Brain microvascular endothelial cell (primary cell): ENCODE measurements around the gene AKNA.
"Not testable (repeated sequence)": the region's sequence is repeated elsewhere in the genome, so short reads cannot be mapped to it uniquely, and the experiment has no call there.

Experiments
- DNase-seq: peaks from one replicate; pipeline ENCODE4 v3.0.0-alpha.2; 2020
- H3K27ac ChIP-seq: fragments of 250-450 bp; sonication (Bioruptor Pico); 2 replicates; pipeline ENCODE4 v1.5.1; 2020; ENCODE audit warnings: mild to moderate bottlenecking, moderate library complexity
- H3K27me3 ChIP-seq: fragments of 250-450 bp; sonication (Bioruptor Pico); replicated peaks from 2 replicates; pipeline ENCODE4 v1.5.1; 2020; ENCODE audit warnings: mild to moderate bottlenecking
- H3K36me3 ChIP-seq: fragments of 250-450 bp; sonication (Bioruptor Pico); replicated peaks from 2 replicates; pipeline ENCODE4 v1.5.1; 2020; ENCODE audit warnings: mild to moderate bottlenecking
- H3K4me3 ChIP-seq: 2 replicates; pipeline ENCODE4 v1.5.1; 2011; ENCODE audit warnings: low read depth, mild to moderate bottlenecking, control low read depth, low read length, moderate library complexity
- CTCF ChIP-seq: IDR thresholded peaks from 2 replicates; pipeline ENCODE4 v1.5.1; 2011; ENCODE audit warnings: low read depth, mild to moderate bottlenecking, moderate library complexity, low read length, control low read depth, inconsistent platforms; ENCODE audit errors: missing control alignments
- in situ Hi-C: cut with HindIII; loops from 2 replicates; pipeline ENCODE4 v1.10.0; 2017; ENCODE audit warnings: low sequenced_read_pairs, low pct_ligation_motif_present

Gene AKNA

GRCh38 chr9:114336157-114336556 is 51.6 kb downstream of the AKNA start:
- H3K4me3 ChIP-seq: no peak overlapping the region
- in situ Hi-C loops: no loop called here
- no peak for TF ChIP-seq CTCF
- no peaks in the 10 kb centered on the region for H3K27me3 ChIP-seq
- H3K27ac ChIP-seq: no peak overlapping the region
- DNase-seq: no peak
- H3K36me3 ChIP-seq: peaks cover 6% of the 10 kb centered on the region

- TF ChIP-seq CTCF: no peak
- no peaks in the 10 kb centered on the region for H3K27me3 ChIP-seq
- in situ Hi-C loops: no loop called here
- no peak overlapping the region for H3K27ac ChIP-seq
- DNase-seq: no peak
- no peak overlapping the region for H3K4me3 ChIP-seq
- H3K36me3 ChIP-seq: peaks cover 2% of the 10 kb centered on the region
Observed at GRCh38 chr9:114335745-114336144, 52.0 kb downstream of the AKNA start.

GRCh38 chr9:114334490-114334889 is 53.3 kb downstream of the AKNA start:
- no peak for TF ChIP-seq CTCF
- Histone ChIP-seq H3K27me3 (no peaks in the 10 kb centered on the region), H3K36me3 (peaks cover 2% of the 10 kb centered on the region), H3K27ac (no peak overlapping the region), H3K4me3 (no peak overlapping the region)
- in situ Hi-C loops: no loop called here
- no peak for DNase-seq

DNA sequence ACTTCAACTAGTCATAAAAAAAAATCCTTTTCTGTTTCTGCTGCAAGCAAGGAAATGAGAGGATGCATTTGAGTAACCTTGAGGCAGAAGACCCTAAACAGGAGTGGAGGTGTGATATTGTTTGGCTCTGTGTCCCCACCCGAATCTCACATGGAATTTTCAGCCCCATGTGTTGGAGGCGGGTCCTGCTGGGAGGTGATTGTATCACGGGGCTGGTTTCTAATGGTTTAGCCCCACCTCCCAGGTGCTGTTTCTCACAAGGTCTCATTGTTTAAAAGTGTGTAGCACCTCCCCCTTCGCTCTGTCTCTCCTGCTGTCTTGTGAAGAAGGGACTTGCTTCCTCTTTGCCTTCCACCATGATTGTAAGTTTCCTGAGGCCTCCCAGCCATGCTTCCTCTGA is 54.1 kb downstream of the AKNA start:
- H3K27ac ChIP-seq, H3K27me3 ChIP-seq, in situ Hi-C loops, DNase-seq, H3K4me3 ChIP-seq, H3K36me3 ChIP-seq: not testable (repeated sequence)

- H3K27ac ChIP-seq, H3K4me3 ChIP-seq, in situ Hi-C loops, H3K36me3 ChIP-seq, DNase-seq, H3K27me3 ChIP-seq: not testable (repeated sequence)
Observed at GRCh38 chr9:114332474-114333040, 55.2 kb downstream of the AKNA start.

GRCh38 chr9:114331229-114332195 is 56.3 kb downstream of the AKNA start:
- H3K27ac ChIP-seq, in situ Hi-C loops, H3K27me3 ChIP-seq, H3K4me3 ChIP-seq, H3K36me3 ChIP-seq, DNase-seq: not testable (repeated sequence)

DNA sequence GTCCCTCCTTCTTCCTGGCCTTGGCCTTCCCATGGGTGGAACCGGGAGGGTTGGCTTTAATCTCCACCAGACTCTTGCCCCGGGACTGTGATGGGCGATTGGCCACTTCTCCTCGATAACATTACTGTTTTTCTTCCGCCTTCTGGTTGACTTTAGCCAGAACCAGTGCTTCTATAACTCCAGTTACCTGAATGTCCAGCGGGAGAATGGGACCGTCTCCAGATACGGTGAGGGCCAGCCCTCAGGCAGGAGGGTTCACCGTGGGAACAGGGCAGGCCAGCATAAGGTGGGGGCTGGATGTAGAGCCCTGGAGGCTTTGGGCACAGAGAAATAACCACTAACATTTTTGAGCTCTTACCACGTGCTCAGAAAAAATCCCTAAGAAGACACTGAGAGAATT is 57.1 kb downstream of the AKNA start:
- DNase-seq: no peak
- no peak for TF ChIP-seq CTCF
- in situ Hi-C loops: no loop called here
- Histone ChIP-seq H3K27me3 (no peaks in the 10 kb centered on the region), H3K27ac (no peak overlapping the region), H3K4me3 (no peak overlapping the region), H3K36me3 (no peaks in the 10 kb centered on the region)

DNA sequence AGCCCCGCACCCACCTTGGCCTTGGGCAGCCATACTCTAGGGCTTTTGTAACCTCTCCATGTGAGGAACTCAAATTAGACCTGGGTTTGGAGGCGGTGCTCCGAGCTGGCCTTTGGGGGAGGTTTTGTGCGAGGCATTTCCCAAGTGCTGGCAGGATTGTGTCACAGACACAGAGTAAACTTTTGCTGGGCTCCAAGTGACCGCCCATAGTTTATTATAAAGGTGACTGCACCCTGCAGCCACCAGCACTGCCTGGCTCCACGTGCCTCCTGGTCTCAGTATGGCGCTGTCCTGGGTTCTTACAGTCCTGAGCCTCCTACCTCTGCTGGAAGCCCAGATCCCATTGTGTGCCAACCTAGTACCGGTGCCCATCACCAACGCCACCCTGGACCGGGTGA is 58.2 kb downstream of the AKNA start, which contains the start of gene ORM2:
ORM2 (plus strand) TSS at position 245 of the 398 bp plus-strand sequence; CDS start at position 281, 36 bp downstream.
- H3K36me3 ChIP-seq, H3K4me3 ChIP-seq, DNase-seq, H3K27me3 ChIP-seq, in situ Hi-C loops, H3K27ac ChIP-seq: not testable (repeated sequence)

- H3K27ac ChIP-seq, H3K27me3 ChIP-seq, H3K4me3 ChIP-seq, in situ Hi-C loops, DNase-seq, H3K36me3 ChIP-seq: not testable (repeated sequence)
Observed at GRCh38 chr9:114328937-114329624, 58.7 kb downstream of the AKNA start.

- H3K27ac ChIP-seq, H3K36me3 ChIP-seq, DNase-seq, H3K4me3 ChIP-seq, in situ Hi-C loops, H3K27me3 ChIP-seq: not testable (repeated sequence)
Observed at GRCh38 chr9:114328357-114328820, 59.4 kb downstream of the AKNA start.
